NCI-H69 (cell line): ENCODE results near the gene NPAS2.

ENCODE experiments used
- DNase-seq: peaks from one replicate; lab custom pipeline; 2025; lab: John Stamatoyannopoulos, UW

NPAS2 gene

DNA sequence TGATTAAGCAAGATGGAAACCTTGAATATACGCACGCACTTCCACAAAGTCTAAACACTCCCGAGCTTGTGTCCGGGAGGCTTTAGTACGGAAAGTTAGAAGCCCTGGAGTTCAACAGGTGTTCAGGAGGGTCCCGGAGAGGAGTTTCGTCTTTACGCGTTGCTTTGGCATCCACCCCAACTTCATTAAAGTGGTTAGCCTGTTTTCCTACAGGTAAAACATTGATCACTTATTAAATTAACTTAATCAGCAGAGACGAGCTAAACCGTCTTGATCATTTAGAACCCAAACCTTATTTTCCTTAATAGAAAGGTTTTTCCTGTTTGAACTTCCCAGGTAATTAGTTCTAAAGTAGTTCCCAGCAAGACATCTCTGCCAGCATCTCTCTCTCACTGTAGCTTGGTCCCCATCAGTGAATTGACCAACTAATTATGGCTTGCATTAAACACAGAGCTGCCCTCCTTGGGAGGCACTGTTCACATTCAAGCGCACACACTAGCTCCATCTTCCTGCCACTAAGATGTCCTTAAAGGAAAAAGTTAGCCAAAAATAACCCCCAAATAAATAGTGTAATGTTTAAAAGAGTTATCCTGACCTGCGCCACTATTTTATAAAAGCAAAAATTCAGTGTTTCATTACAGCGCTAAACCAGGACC is 1.4 kb downstream of the NPAS2 start:
- peak; percentile 17 for DNase-seq

DNA sequence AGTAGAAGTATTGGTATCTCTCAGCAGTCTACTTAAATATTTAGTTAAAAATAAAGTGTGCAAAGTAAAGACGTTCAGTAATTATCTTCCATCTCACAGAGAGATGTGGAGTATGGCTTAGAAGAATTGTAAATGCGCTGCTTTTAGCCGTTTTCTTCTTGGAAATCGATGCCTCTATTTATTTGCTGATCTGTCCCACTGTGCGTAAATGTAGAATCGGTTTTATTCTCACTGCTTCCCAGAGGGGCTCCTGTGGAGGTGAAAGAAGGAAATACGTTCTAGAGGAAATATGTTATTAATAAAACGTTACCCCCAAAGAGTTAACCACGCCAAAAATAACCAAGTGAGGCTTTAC is 1.9 kb downstream of the NPAS2 start:
- no peak for DNase-seq

DNA sequence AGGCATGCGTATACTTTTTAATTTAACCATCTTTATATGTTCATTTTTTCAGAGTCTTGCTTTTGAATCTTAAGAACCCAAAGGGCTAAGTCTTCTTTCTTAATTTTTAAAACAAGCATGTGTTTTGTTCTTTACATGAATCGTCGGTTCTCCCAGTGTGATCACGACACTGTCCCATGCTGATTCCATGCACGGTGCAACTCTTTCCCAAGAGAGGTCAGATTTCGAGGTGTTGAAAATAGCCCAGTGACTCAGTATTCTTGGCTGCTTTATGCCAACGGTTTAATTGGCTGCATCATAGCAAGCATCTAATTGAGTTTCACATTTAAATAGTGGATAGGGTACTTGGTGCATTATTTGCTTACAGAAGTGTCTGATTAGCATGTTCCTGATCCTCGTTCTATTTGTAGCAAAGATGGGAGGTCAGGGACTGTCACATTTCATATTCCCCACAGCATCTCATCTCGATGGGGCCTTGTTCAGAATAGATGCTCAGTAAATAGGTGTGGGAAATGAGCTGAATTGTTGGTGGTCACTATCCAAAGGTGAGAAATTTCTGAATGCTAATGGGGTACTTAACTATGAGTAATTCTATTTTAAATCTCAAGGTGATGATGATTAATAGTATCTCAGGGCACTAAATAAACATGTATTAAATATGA is 2.8 kb downstream of the NPAS2 start:
- DNase-seq, result no peak

DNA sequence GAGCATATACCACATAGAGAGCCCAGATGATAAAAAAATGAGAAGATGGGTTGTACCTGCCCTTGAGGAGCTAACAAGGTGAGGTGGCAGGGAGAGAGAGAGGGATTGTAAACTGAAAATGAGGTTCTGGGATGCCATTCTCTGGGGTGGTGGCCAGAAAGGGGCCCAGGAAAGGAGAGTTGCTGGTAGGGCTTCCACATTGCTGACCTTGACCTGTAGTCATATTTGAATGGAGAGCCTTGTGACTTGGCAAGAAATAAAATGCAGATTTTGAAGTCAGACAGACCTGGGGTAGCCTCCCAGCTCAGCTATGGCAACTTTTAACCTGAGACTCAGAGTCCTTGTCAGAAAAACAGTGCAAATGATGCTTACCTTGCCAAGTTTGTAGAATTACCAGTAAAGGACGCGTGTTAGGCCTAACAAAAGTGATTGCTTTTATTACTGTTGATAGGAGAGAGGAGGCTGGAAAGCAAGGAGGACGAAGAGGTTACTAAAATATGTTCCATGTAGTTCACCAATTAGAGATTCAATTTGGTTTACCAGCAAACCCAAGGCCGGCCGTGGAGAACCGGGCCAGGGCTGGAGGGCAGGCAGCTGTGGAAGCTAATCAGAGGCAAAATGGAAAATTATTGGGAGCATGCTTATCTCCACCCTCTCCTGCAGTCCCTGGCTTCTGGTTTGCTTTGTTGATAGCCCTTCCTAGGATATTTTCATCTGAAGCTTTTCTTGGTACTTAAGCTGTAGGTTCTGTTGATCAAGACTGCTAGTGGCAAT is 3.9 kb downstream of the NPAS2 start:
- DNase-seq, result no peak

GRCh38 chr2:100824842-100825241 is 4.9 kb downstream of the NPAS2 start:
- DNase-seq, result no peak

- DNase-seq, result no peak
Measured at GRCh38 chr2:100826494-100826893, 6.6 kb downstream of the NPAS2 start.

DNA sequence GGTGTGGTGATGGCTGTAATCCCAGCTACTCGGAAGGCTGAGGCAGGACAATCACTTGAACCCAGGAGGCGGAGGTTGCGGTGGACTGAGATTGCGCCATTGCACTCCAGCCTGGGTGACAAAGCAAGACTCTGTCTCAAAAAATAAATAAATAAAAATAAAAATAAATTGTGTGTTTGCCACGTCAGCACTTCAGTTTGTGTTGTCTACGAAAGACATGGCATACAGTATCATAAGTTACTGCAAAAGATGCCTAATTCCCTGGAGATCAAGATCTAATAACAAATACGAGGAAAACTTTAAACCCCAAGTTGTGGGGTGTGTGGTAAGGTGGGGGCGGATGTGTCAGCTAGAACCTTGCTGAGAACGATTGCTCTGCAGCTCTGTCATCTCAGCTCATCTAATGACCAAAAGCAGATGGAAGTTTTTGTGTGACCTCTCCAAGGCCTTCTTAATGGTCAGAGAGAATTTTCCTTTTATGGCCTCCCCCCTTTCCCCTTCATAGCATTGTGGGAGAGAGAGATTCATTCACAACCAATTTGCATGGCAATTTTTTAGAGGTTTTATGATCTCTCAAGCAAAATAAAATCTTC is 11.3 kb downstream of the NPAS2 start:
- no peak for DNase-seq

DNA sequence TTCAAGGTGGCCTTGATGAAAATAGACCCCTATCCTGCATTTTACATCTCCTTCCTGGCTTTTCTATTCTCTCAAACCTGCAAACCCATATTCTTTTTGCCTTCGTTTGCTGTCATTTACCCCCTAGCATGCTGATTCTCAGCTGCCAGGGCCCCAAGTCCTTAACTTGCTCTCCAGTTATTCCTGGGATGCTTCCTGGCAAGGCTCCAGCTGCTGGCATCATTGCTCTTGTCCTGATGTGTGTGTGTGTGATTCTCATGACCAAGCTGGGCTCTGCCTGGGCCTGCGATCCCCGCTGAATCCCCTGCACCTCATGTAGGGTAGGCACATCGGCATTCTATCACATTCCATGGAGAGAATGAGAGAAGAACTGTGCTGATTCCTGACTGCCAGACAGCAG is 11.9 kb downstream of the NPAS2 start:
- DNase-seq, result no peak

DNA sequence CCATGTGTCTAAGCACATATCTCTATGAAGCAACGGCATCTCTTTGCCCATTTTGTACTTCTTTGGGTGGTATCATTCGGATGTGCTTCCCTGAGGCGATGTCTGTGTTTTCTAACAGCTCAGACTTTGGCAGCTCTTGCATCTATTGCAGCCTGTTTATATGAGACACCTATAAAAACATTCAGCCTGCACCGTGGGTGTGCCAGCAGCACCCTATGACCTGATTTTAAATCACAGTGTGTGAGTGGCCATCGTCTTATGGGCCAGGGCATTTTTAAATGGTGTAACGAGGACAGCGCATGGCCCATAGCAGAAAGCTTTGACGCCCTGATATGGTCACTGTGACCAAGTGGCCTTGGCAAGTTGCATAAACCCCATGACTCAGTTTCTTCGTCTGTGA is 12.9 kb downstream of the NPAS2 start:
- no peak for DNase-seq

DNA sequence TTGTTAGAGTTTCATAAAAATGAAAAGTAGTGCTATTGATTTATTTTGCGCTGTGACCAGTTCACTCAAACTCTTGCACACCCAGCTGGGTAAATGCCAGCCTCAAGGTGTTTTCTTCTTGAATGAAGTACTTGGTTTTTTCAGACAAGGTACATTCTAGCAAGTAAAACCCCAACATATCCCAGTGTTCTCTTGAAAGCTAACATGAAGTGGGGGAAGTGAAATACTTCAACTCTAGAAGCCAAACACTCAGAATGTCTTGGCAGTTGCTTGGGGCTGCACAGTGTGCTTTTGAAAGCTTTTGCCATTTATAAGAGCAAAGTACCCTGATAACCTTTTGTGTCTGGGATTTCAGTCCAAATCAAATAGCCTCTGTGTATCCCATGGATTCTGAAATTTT is 13.4 kb downstream of the NPAS2 start:
- no peak for DNase-seq

- DNase-seq, result no peak
Measured at GRCh38 chr2:100834221-100834620, 14.3 kb downstream of the NPAS2 start.

DNA sequence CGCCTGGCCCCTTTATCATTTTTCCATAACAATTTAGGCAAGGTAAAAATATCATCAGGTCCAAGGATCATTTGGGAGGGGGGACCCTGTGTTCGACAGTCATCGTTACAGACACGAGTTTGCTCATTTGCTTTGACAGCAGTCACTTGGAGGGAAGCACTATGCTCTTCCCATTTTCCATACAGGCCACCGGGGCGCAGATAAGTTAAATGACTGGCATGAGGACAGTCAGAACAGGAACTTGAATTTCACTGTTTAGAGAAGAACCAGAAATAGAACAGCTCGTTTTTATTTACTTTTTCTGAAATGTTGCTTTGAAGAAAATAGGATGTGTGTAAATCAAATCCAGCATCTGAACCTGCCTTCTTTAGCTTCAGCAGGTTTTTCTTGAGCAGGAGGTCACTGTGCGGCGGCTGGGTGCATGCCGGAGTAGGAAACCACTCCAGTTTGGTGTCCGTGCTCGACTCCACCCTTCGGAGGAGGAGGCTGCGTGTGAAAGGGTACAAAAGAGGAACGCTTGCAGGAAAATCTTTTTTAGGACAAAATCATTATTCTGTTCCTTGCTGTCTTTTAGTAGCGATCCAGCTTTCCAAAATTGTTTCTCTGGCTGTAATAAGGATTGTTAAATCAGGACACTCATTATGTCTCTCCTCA is 15.2 kb downstream of the NPAS2 start:
- DNase-seq, result no peak

- DNase-seq, result no peak
Measured at GRCh38 chr2:100840519-100840918, 20.6 kb downstream of the NPAS2 start.

- DNase-seq, result no peak
Measured at GRCh38 chr2:100842241-100842922, 22.4 kb downstream of the NPAS2 start.

- DNase-seq, result no peak
Measured at GRCh38 chr2:100844514-100844913, 24.6 kb downstream of the NPAS2 start.

- DNase-seq, result no peak
Measured at GRCh38 chr2:100845141-100845991, 25.4 kb downstream of the NPAS2 start.

DNA sequence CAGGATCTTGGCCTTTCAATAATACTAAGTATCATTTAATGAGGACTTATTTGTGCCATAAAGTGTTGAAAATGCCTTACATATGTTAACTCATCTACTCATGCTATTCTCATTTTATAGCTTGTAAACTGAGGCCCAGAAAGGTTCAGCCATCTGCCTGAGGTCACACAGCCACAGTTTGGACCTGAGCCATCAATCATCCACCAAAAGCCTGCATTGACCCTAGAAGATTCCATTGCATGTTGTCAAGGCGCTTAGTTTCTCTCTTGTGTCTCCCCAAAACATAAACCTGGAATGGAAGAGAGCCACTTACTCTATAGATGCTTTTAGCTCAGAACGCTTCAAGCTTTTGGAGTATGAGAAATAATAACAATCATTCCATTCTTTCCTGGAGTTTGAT is 26.8 kb downstream of the NPAS2 start:
- no peak for DNase-seq

DNA sequence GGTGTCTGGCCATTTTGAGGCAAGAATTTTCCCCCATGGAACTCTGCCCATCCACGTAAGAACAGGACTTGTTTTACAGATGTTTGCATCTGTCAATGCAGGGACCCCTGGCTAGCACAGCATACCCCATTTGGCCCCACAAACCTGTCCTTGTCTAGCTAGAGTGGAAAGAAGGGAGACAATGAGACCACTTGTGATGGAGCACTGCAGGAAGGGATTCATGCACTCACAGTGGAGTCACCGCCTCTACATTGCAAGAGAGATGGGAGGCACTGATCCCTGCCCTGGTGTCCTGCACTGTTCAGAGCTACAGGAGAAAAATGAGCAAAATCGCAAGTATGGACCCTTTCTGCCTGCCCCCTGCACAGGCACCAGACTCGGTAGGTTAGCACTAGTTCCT is 32.5 kb downstream of the NPAS2 start:
- DNase-seq, result no peak

DNA sequence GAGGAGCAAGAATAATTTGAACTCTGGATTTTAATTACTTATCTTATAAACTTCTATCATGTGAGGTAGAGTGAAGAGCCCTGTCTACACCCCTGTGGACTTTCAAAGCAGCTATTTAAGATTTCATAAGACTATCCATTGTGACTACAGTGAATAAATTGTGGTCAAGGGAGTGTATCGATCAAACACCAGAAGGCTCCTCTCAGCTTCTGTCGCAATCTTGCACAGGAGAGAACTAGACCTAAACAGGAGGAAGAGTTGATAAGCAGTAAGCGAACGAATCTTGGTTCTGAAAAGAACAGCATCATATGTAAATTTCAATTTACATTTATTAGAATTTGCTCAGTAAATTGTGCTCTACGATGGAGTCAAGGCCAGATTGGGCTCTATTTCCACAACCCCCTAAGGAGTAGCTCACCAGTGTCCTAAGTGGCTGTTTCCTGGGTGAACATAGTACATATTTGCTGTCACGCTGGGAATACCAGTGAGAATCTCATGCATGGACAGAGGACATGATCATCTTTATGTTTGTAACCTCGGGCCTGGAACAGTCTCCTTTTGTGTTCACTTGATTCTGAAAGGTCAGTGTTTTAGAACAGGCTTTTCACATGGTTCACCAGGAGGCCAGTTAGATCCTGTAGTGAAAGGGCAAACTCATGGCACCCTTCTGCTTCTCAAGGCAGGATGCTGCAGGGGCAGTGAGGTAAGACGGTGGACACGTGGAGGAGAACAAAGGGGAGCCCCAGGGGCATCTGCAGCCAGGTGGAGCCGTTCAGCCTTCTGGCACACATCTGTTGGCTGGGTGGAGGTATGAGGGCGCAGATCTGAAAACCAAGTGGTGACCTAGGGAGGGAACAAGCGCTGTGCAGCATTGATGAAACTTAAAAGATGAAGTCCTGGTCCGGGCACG is 33.3 kb downstream of the NPAS2 start:
- peak; percentile 63 for DNase-seq
